ENCODE data around the gene RBM23. TPM values are rescaled to one million over a fixed set of nuclear protein-coding genes. Genes with fewer than 3 reads are reported as not detected.

The RBM23 gene
- 86.0 and 99.3 TPM in 2 replicates for total RNA-seq (2013; cell fraction: nucleolus; rRNA removed)
- total RNA-seq (2014; rRNA removed) (54.0 and 63.9 TPM in 2 replicates), total RNA-seq (2014; rRNA removed; fragmentation: Illumina TruSeq; extraction: Trizol) (55.1 and 55.6 TPM in 2 replicates), total RNA-seq (2021) (61.4 and 66.1 TPM in 2 replicates), polyA plus RNA-seq (2011; rRNA removed) (72.6 and 75.2 TPM in 2 replicates), polyA plus RNA-seq (2014; fragmentation: Illumina TruSeq; extraction: Trizol) (70.4 and 72.4 TPM in 2 replicates), polyA plus RNA-seq (2014; fragmentation: Nextera tagmentation; extraction: Ambion mirVana) (10 to 100 TPM; 60.7 to 65.7 TPM), polyA plus RNA-seq (2014; rRNA removed) (52.9 and 55.0 TPM in 2 replicates), polyA plus RNA-seq (2016; fragmentation: Nextera tagmentation; extraction: Ambion mirVana) (10 to 100 TPM; 60.5 to 61.9 TPM), polyA minus RNA-seq (2011; rRNA and poly(A)+ RNA removed) (88.0 and 92.9 TPM in 2 replicates), Bru-seq, nascent RNA (percentile 81 among the genes with signal in this experiment), BruChase-seq, experiment 1, labeled RNA remaining after a 6-hour chase (percentile 88 among the genes with signal in this experiment), BruChase-seq, experiment 2, labeled RNA remaining after a 2-hour chase (percentile 88 among the genes with signal in this experiment)
- 38.1 TPM for polyA plus RNA-seq (2011; ENCODE audit: low read depth)
- polyA plus RNA-seq (2011; cell fraction: cytosol; rRNA removed) = 75.3 and 79.2 TPM in 2 replicates
- 84.1 and 96.7 TPM in 2 replicates for polyA plus RNA-seq (2011; cell fraction: nucleus; rRNA removed)
- 28.1 and 30.3 TPM in 2 replicates for polyA plus RNA-seq (2012)
- 33.0 and 43.8 TPM in 2 replicates for polyA minus RNA-seq (2011; cell fraction: cytosol; rRNA and poly(A)+ RNA removed)
- polyA minus RNA-seq (2011; cell fraction: nucleus; rRNA and poly(A)+ RNA removed) = 27.3 and 65.8 TPM in 2 replicates
- long read RNA-seq, experiment 1, full-length matches to known transcripts = 24 of 31 reads
- long read RNA-seq, experiment 1, partial matches to known transcripts = 2 of 31 reads
- long read RNA-seq, experiment 1, other reads (novel, unspliced or antisense) = 5 of 31 reads
- long read RNA-seq, experiment 2, full-length matches to known transcripts = 66 of 98 reads
- long read RNA-seq, experiment 2, partial matches to known transcripts = 5 of 98 reads
- long read RNA-seq, experiment 2, other reads (novel, unspliced or antisense) = 27 of 98 reads

DNA sequence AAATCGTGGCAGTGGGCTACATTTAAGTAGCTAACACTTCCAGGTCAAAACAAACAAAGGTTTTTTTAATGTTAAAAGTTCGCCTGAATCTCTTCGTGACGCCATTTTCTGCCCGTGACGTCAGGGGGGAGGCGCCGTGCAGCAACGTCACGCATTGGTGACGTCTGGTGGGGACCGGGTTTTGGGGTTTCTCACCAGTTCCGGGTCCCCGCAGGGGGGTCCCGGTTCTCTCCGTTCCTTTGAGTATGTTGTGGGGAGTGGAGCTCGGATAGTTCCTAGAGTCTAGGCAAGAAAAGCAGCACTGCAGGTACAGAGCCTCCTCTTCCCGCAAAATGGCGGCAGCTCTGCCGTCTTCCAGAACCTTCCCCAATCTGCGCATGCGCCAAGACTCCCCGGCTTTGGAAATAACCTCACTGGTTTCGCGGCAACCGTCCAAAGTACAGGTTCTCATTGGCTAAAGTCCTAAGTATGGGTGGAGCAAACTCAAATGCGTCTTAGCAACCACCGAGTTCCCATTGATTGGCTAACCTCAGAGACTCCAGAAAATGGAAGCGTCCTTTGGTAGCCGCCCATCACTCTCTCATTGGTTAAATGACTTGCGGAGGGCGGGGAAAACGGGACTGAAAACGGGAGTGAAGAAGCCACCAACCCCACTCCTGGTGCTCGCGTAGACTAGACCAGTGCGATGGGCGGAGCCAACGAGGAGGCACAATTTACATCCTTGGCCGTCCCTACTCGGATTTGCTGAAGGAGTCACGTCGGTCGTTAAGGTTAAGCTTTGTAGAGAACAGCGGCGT, at the start of gene RBM23:
TSS of gene RBM23 (minus strand) at position 346 of the 797 bp plus-strand sequence.
- under 1% methylated on average over 46 of the region's 46 CpGs for WGBS (ENCODE audit: insufficient coverage, insufficient replicate concordance, low lambda C conversion rate, missing lambda C conversion rate)
- ATAC-seq (peak; percentile 98), FAIRE-seq (peak; percentile 99), DNase-seq (ENCODE audit: low read depth, low spot score) (peak; percentile 100)
- Histone ChIP-seq H3K4me3 (peak within 1 kb of the TSS; percentile 96), H3K4me2 (ENCODE audit: control insufficient read depth, insufficient read depth) (peak within 1 kb of the TSS; percentile 95), H3K9ac (ENCODE audit: control insufficient read depth, insufficient read depth, low read length) (peak within 1 kb of the TSS; percentile 89), H3K4me1 (ENCODE audit: control insufficient read depth, insufficient read depth, low read length) (peaks cover 8% of the 10 kb centered on the region), H3K27me3 (replicated peaks in 1 of 2; ENCODE audit: control insufficient read depth in 2 of 2, insufficient read depth in 2 of 2, low read length in 1 of 2) (no peaks in the 10 kb centered on the region), H3K9me3 (replicated peaks; ENCODE audit: control insufficient read depth, insufficient read depth, low read length) (no peaks in the 10 kb centered on the region), H4K20me1 (ENCODE audit: control insufficient read depth, insufficient read depth) (no peaks in the 10 kb centered on the region), H3K79me2 (ENCODE audit: control insufficient read depth, insufficient read depth, low read length) (peaks cover 33% of the 10 kb centered on the region), H2AFZ (ENCODE audit: control insufficient read depth, low read depth, low read length) (peak within 1 kb of the TSS; percentile 85), H3K36me3 (ENCODE audit: control insufficient read depth in 2 of 2, insufficient read depth in 2 of 2, low read length in 1 of 2) (peaks cover 8 to 11% of the 10 kb centered on the region in 2 experiments), H3K27ac (ENCODE audit: control insufficient read depth, insufficient read depth) (peak within 1 kb of the TSS; percentile 97)
- ChIA-PET RAD21 (ENCODE audit: unreplicated experiment) (interaction anchor here (0.7 to 3.3 kb wide), 16 partner anchors 8 to 349 kb away, joined by 3 to 17 read pairs (median 5); partner anchors contain the start of genes ACIN1, C14orf119, HAUS4 and LRP10), SMC1A (ENCODE audit: uncharacterized antibody, unreplicated experiment) (interaction anchor here (0.9 to 2.6 kb wide), 15 partner anchors 8 to 600 kb away, joined by 3 to 19 read pairs (median 4); partner anchors contain the start of genes HAUS4, LRP10, OXA1L and PRMT5), POLR2A (interaction anchor here (0.6 to 6.2 kb wide), 11 partner anchors 9 to 176 kb away, joined by 3 to 73 read pairs (median 4); partner anchors contain the start of genes ACIN1, C14orf119, PRMT5 and REM2), CTCF (interaction anchor here (0.9 to 6.0 kb wide), 19 partner anchors 9 to 534 kb away, joined by 3 to 56 read pairs (median 4); partner anchors contain the start of genes HAUS4, LRP10, OXA1L and PRMT5)
- in situ Hi-C loops (cut with MboI) (no loop called here), intact Hi-C loops (cut with micrococcal nuclease; ENCODE audit: unreplicated experiment) (loop anchor here (1.0 to 10.0 kb wide), 3 partner anchors 10 to 434 kb away; partner anchors contain the start of genes LRP10 and PRMT5)
- no TSS peak for BruUV-seq (replicated peaks)
- TF ChIP-seq, protein P1, sequence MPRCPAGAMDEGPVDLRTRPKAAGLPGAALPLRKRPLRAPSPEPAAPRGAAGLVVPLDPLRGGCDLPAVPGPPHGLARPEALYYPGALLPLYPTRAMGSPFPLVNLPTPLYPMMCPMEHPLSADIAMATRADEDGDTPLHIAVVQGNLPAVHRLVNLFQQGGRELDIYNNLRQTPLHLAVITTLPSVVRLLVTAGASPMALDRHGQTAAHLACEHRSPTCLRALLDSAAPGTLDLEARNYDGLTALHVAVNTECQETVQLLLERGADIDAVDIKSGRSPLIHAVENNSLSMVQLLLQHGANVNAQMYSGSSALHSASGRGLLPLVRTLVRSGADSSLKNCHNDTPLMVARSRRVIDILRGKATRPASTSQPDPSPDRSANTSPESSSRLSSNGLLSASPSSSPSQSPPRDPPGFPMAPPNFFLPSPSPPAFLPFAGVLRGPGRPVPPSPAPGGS (IDR thresholded peaks at IDR 0.05; ENCODE audit: borderline replicate concordance, insufficient read depth, low read depth, low read length, poor library complexity, severe bottlenecking) = no peak
- TF ChIP-seq RCOR1 (conservative IDR thresholded peaks at IDR 0.05; ENCODE audit: low read depth, low read length) (0 out of 2 replicates have a peak, but pooled peaks have one; percentile 35), MEF2A (IDR thresholded peaks at IDR 0.05; ENCODE audit: insufficient read depth, low read depth, low read length) (no peak), RUNX3 (IDR thresholded peaks at IDR 0.05; ENCODE audit: low read length) (peak; percentile 23), MTA2 (IDR thresholded peaks at IDR 0.05; ENCODE audit: low read depth) (peak; percentile 45; the same call in 1 of the 2 replicates), IRF5 (IDR thresholded peaks at IDR 0.05; ENCODE audit: borderline replicate concordance) (no peak), RAD51 (IDR thresholded peaks at IDR 0.05) (peak; percentile 86), STAT3 (IDR thresholded peaks at IDR 0.05; ENCODE audit: low read depth, low read length) (no peak), CEBPZ (IDR thresholded peaks at IDR 0.05; ENCODE audit: low read depth, low read length) (no peak)
- TF ChIP-seq, protein P2, sequence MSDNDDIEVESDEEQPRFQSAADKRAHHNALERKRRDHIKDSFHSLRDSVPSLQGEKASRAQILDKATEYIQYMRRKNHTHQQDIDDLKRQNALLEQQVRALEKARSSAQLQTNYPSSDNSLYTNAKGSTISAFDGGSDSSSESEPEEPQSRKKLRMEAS (IDR thresholded peaks at IDR 0.05; ENCODE audit: low read depth, low read length) = peak; percentile 73

Measured in GM12878 (cell line).